ENCODE measurements around the gene PDZD2.

Gene PDZD2

GRCh38 chr5:31854181-31855133 lies 215.5 kb downstream of the PDZD2 start:
- Histone ChIP-seq H3K27me3 (ENCODE audit: insufficient read depth, insufficient read length) (no peaks in the 10 kb centered on the region), H3K4me3 (ENCODE audit: insufficient read length, low read depth) (peak overlapping the region; percentile 60), H3K9me3 (ENCODE audit: insufficient read depth, low read length) (peaks cover 14% of the 10 kb centered on the region), H3K36me3 (ENCODE audit: insufficient read depth, insufficient read length, low read length) (peaks cover 11% of the 10 kb centered on the region), H3K4me1 (ENCODE audit: insufficient read depth, insufficient read length) (peaks cover 2% of the 10 kb centered on the region), H3K9ac (ENCODE audit: insufficient read length, low read depth) (peak overlapping the region; percentile 72)
- TF ChIP-seq YY1 (IDR thresholded peaks at IDR 0.05; ENCODE audit: insufficient read depth, insufficient read length): no peak
- no peak for TF ChIP-seq ZNF274 (IDR thresholded peaks at IDR 0.05; ENCODE audit: low read depth, low read length)
- TF ChIP-seq SUZ12 (IDR thresholded peaks at IDR 0.05; ENCODE audit: extremely low read depth, insufficient read depth, insufficient read length): no peak
- peak; percentile 50 for DNase-seq (ENCODE audit: low read depth, low spot score)

GRCh38 chr5:31855134-31856040 lies 216.5 kb downstream of the PDZD2 start:
- peak overlapping the region; percentile 72 for H3K9ac ChIP-seq (ENCODE audit: insufficient read length, low read depth)
- peak overlapping the region; percentile 60 for H3K4me3 ChIP-seq (ENCODE audit: insufficient read length, low read depth)
- H3K36me3 ChIP-seq (ENCODE audit: insufficient read depth, insufficient read length, low read length): peaks cover 16% of the 10 kb centered on the region

GRCh38 chr5:31859096-31859495 lies 220.2 kb downstream of the PDZD2 start:
- Histone ChIP-seq H3K9ac (ENCODE audit: insufficient read length, low read depth) (no peak overlapping the region), H3K9me3 (ENCODE audit: insufficient read depth, low read length) (peaks cover 15% of the 10 kb centered on the region), H3K4me1 (ENCODE audit: insufficient read depth, insufficient read length) (no peaks in the 10 kb centered on the region), H3K27me3 (ENCODE audit: insufficient read depth, insufficient read length) (no peaks in the 10 kb centered on the region), H3K4me3 (ENCODE audit: insufficient read length, low read depth) (no peak overlapping the region), H3K36me3 (ENCODE audit: insufficient read depth, insufficient read length, low read length) (peaks cover 19% of the 10 kb centered on the region)
- TF ChIP-seq ZNF274 (IDR thresholded peaks at IDR 0.05; ENCODE audit: low read depth, low read length) (no peak), YY1 (IDR thresholded peaks at IDR 0.05; ENCODE audit: insufficient read depth, insufficient read length) (no peak), SUZ12 (IDR thresholded peaks at IDR 0.05; ENCODE audit: extremely low read depth, insufficient read depth, insufficient read length) (no peak)
- no peak for DNase-seq (ENCODE audit: low read depth, low spot score)

More at GRCh38 chr5:31855134-31856040, 216.5 kb downstream of the PDZD2 start:
- H3K27me3 ChIP-seq (ENCODE audit: insufficient read depth, insufficient read length): no peaks in the 10 kb centered on the region
- H3K9me3 ChIP-seq (ENCODE audit: insufficient read depth, low read length): peaks cover 15% of the 10 kb centered on the region
- DNase-seq (ENCODE audit: low read depth, low spot score): no peak
- H3K4me1 ChIP-seq (ENCODE audit: insufficient read depth, insufficient read length): peaks cover 2% of the 10 kb centered on the region
- TF ChIP-seq SUZ12 (IDR thresholded peaks at IDR 0.05; ENCODE audit: extremely low read depth, insufficient read depth, insufficient read length): no peak
- TF ChIP-seq ZNF274 (IDR thresholded peaks at IDR 0.05; ENCODE audit: low read depth, low read length): no peak

- H3K4me1 ChIP-seq (ENCODE audit: insufficient read depth, insufficient read length): no peaks in the 10 kb centered on the region
- no peak overlapping the region for H3K4me3 ChIP-seq (ENCODE audit: insufficient read length, low read depth)
- peaks cover 19% of the 10 kb centered on the region for H3K36me3 ChIP-seq (ENCODE audit: insufficient read depth, insufficient read length, low read length)
- TF ChIP-seq SUZ12 (IDR thresholded peaks at IDR 0.05; ENCODE audit: extremely low read depth, insufficient read depth, insufficient read length): no peak
- TF ChIP-seq YY1 (IDR thresholded peaks at IDR 0.05; ENCODE audit: insufficient read depth, insufficient read length): no peak
- no peak for TF ChIP-seq ZNF274 (IDR thresholded peaks at IDR 0.05; ENCODE audit: low read depth, low read length)
- no peak overlapping the region for H3K9ac ChIP-seq (ENCODE audit: insufficient read length, low read depth)
- no peak for DNase-seq (ENCODE audit: low read depth, low spot score)
- H3K27me3 ChIP-seq (ENCODE audit: insufficient read depth, insufficient read length): no peaks in the 10 kb centered on the region
- peaks cover 15% of the 10 kb centered on the region for H3K9me3 ChIP-seq (ENCODE audit: insufficient read depth, low read length)
These were observed 221.3 kb downstream of the PDZD2 start for GRCh38 chr5:31860278-31860677.

GRCh38 chr5:31860726-31861433 lies 221.9 kb downstream of the PDZD2 start:
- H3K4me1 ChIP-seq (ENCODE audit: insufficient read depth, insufficient read length): no peaks in the 10 kb centered on the region

GRCh38 chr5:31861601-31862000 lies 222.7 kb downstream of the PDZD2 start:
- Histone ChIP-seq H3K9ac (ENCODE audit: insufficient read length, low read depth) (no peak overlapping the region), H3K4me3 (ENCODE audit: insufficient read length, low read depth) (no peak overlapping the region), H3K27me3 (ENCODE audit: insufficient read depth, insufficient read length) (no peaks in the 10 kb centered on the region), H3K4me1 (ENCODE audit: insufficient read depth, insufficient read length) (no peaks in the 10 kb centered on the region), H3K9me3 (ENCODE audit: insufficient read depth, low read length) (peaks cover 15% of the 10 kb centered on the region), H3K36me3 (ENCODE audit: insufficient read depth, insufficient read length, low read length) (peaks cover 15% of the 10 kb centered on the region)
- DNase-seq (ENCODE audit: low read depth, low spot score): no peak
- TF ChIP-seq YY1 (IDR thresholded peaks at IDR 0.05; ENCODE audit: insufficient read depth, insufficient read length) (no peak), ZNF274 (IDR thresholded peaks at IDR 0.05; ENCODE audit: low read depth, low read length) (no peak), SUZ12 (IDR thresholded peaks at IDR 0.05; ENCODE audit: extremely low read depth, insufficient read depth, insufficient read length) (no peak)

More at GRCh38 chr5:31860726-31861433, 221.9 kb downstream of the PDZD2 start:
- Histone ChIP-seq H3K4me3 (ENCODE audit: insufficient read length, low read depth) (no peak overlapping the region), H3K9ac (ENCODE audit: insufficient read length, low read depth) (no peak overlapping the region), H3K9me3 (ENCODE audit: insufficient read depth, low read length) (peaks cover 15% of the 10 kb centered on the region), H3K36me3 (ENCODE audit: insufficient read depth, insufficient read length, low read length) (peaks cover 19% of the 10 kb centered on the region), H3K27me3 (ENCODE audit: insufficient read depth, insufficient read length) (no peaks in the 10 kb centered on the region)
- DNase-seq (ENCODE audit: low read depth, low spot score): no peak
- no peak for TF ChIP-seq ZNF274 (IDR thresholded peaks at IDR 0.05; ENCODE audit: low read depth, low read length)
- TF ChIP-seq SUZ12 (IDR thresholded peaks at IDR 0.05; ENCODE audit: extremely low read depth, insufficient read depth, insufficient read length): no peak
- TF ChIP-seq YY1 (IDR thresholded peaks at IDR 0.05; ENCODE audit: insufficient read depth, insufficient read length): no peak

Data from NT2/D1 (cell line).